Stimulated activated CD8-positive, alpha-beta memory T cell treated with anti-CD3 and anti-CD28 coated beads, Interleukin-4, amount 100 ng/mL, for 48 hours (primary cell): ENCODE results near the gene MS4A10.
A peak's percentile ranks its signal among the peaks of the same experiment; 100 is the strongest.

Experiments
- DNase-seq: peaks from one replicate; pipeline ENCODE4 v3.0.0-alpha.2; 2020

MS4A10 gene

DNA sequence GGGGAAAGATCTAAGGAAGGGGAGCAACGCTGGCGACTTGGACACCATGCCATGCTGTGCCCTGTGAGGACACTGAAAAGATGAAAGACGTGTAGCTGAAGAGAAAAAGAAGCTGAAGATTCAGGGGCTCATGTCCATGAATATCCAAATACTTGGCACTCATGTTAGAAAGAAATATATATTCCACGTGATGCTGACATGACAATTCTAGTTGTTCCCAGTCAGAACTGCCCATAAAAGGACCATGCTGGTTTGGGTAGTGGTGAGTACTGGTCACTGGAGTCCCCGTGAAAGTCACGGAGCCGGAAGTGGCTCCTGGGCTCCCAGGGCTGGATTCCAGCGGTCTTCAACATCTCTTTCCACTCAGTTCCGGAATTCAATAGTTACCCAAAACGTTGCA is 18.6 kb upstream of the MS4A10 start:
- DNase-seq = no peak

DNA sequence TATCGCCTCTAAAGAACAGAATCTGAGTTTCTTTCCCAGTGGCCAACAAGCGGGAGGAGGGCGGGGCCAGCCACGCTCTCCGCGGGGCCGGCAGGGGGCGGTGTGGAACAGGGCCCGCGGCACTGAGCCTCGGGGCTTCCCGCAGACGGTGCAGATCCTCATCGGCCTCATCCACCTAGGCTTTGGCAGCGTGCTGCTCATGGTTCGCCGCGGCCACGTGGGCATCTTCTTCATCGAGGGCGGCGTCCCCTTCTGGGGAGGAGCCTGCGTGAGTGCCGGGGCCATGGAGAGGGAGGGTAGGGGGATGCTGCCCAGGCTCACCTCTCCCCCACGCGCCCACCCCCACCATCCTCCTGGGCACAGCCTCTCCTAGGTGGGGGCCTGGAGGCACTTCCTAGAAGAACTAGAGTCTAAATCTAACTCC is 17.7 kb upstream of the MS4A10 start:
- peak; percentile 61 for DNase-seq

DNA sequence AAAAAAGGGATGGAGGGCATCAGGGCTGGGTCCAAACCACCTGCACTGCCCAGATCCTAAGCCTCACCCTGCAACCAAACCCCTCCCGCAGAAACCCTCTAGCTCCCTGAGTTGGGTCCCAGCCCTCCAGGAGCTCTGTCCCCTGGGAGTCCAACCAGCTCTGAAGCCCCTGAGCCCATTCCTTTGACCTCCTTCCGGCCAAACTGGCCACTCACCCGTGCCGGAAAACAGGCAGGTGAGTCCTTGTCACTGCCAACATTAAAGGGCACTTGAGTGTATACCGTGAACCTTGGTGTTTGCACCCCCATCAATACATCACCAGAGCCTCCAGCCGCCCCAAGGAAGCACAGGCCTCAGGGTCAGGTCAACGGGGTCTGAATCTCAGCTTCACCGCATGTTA is 16.9 kb upstream of the MS4A10 start:
- no peak for DNase-seq

DNA sequence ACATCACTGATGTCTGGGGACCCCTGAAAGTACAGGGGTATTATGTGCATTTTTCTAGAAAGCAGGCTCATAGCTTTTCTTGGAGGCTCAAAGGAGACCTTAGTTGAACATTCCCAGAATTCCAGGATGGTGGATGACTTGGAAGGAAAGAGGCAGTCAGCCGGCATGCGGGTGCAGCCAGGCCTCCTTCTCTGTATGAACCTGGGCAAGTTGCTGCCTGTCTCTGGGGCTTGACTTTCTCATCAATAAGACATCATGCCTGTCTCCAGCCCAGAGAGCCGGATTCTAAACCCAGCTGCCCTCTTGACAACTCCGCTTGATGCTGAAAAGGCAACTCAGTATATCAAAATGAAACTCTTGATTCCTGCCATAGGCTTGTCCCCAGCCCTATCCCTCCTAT is 15.9 kb upstream of the MS4A10 start:
- DNase-seq = no peak

DNA sequence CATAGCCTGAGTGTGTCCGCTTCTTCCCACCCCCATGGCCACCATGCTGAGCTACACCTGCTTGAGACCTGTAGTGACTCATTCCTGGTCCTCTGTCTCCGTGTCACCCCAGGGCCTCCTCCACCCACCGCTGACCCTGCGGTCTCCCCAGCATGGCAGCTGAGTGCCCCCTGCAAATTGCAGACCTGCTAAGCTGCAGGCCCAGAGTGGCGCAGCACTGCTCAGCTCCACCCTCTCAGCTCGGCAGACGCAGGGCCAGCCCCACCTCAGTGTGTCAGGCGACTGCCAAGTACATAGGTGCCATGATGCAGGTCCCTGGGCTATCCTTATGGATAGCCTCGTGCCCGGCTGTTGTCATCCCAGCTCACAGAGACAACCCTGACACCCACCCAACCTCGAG is 15.3 kb upstream of the MS4A10 start:
- no peak for DNase-seq

DNA sequence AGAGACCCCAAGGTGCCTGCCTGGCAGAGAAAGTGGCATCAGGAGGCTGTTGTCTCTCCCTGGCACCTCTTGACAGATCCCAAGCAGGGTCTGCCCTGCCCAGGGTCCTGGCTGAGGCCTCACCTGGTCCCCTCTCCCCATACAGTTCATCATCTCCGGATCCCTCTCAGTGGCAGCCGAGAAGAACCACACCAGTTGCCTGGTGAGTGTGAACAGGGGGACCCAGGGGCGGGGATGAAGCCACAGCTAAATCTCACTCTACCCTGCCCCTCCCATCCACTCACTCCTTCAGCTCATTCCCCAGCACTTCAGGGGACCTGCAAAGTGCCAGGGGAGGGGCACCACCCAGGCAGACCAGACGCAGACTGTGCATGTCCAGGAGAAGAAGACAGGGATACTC is 14.0 kb upstream of the MS4A10 start:
- DNase-seq = no peak

DNA sequence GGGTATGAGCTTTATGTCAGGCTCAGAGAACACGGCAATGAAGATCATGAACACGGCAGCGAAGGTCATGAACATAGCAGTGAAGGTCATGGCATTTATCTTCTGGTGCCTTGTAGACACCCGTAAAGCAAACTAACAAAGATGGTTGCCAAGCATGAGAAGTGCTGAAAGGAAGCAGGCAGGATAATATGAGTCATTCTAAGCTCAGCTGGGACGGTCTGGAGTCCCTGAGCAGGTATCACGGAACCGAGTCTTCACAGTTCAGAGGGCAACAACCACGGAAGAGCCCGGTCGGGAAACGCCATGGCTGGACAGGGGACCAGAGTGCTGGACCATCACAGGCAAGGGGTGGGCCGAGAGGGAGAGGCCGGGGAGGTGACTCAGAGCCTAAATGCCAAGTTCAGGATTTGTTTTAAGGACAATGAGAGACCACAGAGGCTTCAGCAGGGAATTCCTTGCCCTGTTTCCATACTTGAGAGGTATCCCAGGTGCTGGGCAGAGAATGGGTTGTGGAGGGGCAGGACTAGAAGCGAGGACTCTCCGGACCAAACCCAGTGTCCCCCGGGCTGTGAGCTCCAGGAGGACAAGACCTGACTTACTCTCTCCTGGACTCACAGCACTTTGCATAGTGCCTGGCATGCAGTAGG is 13.1 kb upstream of the MS4A10 start:
- DNase-seq = no peak

DNA sequence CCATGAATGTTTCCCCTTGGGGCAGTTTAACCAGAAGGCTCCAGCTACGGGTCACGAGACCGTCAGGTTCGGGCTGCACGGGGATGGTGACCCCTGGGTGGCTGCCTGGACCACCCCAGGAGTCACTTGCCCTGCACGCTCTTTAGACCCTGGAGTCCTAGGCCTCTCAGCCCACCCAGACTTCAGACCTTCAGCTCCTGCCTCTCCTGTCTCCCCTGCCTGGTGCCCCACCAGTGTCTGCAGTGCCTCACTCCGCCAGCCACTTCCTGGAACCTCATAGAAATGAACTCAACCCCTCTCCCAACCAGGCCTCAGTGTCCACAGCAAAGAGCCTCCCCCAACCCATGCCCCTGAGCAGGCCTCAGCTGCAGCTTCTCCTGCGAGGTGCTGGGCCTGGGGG is 12.5 kb upstream of the MS4A10 start:
- DNase-seq = no peak

DNA sequence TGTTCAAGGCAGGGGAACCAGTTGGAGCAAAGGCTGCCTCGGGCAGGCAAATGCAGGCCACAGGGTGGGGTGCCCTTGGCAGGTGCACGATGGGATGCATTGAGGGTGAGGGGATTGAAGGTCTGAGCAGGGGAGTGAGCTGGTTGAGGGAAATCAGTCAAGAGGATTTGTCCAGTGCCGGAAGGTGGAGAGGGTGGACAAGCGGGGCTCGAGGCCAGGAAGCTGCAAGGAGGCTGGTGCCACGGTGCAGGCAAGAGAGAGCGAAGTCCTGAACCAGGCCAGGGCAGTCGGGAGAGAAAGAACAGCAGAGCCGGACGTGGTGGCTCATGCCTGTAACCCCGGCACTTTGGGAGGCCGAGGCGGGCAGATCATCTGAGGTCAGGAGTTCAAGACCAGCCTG is 10.4 kb upstream of the MS4A10 start:
- DNase-seq = no peak

DNA sequence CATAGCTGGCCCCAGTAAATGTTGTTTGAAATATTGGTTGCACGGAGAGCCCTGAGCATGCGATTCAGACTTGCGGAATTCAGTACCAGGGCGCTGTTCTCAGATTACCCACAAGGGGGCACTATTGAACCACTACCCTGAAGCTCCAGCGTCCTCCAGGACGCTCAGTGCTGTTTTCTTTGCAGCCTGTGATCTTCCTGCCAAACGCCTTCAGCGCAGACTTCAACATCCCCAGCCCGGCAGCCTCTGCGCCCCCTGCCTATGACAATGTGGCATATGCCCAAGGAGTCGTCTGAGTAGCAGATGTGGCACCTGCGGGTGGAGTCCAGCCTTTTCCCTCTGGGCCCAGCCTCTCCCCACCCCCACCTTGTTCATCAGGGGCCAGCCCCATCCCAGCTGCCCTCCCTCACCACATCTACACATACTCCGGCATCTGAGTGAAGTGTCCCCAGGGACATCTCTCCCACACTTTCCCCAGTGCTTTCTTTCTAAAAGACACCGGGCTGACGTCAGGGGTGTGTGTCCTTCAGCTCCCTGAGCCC is 9.6 kb upstream of the MS4A10 start:
- peak; percentile 92 for DNase-seq

DNA sequence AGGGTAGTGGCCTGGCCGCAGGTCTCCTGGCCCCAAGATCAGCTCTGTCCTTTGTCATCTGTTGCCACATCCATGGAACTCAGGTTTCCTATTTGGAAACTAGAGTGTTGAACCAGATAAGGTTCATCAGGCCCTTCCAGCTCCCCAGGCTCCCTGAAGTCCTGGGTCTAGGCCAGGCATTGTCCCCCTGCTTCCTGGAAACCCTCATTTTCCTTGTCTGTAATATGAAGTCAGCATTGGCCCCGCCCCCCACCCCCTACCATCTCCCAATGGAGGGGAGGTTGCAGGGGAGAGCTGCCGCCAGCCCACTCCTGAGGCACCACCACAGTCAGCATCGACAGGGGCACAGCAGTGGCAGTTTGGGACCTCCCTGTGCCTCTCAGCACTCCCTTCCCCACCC is 9.0 kb upstream of the MS4A10 start:
- no peak for DNase-seq

DNA sequence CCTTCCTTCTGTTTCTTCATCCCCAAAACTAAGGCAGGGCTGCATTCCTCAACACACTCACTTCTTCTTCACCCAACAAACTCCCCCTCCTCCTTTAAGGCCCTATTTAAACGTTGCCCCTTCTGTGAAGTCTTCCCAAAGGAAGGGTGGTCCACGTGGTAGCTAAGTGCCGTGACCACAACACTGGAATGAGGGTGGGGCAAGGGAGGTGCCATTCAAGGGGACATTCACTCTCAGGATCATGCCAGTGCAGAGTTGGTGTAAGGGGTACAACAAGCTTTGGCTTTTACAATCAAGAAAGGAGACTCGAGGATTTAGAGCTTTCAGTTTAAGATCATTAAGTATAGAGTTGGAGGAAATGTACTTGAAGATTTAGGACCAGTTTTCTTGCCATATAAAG is 8.0 kb upstream of the MS4A10 start:
- DNase-seq = no peak

DNA sequence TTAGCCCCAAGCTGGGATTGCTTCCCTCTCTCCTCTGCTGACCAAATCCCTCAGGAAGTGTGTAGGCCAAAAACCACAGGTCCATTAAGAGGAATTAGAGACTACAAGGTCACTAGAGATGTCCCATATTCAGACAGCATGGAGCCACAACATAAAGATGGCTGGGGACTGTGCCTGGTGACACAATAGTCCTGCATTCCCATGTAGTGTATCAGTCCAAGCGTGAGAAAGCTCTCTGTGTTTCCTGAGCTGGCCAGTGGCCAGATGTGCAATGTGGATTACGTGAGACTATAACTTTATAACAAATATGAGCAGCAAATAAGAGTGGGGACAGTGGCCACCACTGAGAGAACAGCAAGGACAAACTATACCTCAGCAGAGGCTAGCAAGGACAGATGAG is 7.6 kb upstream of the MS4A10 start:
- no peak for DNase-seq

DNA sequence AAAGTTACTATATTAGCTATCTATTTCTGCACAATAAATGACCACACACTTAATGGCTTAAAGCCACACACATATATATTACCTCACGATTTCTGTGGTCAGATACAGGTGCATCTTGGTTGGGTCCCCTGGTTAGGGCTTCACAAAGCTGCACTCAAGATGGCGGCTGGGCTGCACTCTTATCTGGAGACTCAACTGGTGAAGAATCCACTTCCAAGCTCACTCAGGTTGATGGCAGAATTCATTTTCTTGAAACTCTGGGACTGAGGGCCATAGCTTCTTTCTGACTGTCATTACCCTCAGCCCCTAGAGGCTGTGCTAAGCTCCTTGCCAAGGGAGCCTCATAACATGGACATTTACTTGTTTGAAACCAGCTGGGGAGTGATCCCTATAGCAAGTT is 5.1 kb upstream of the MS4A10 start:
- no peak for DNase-seq

DNA sequence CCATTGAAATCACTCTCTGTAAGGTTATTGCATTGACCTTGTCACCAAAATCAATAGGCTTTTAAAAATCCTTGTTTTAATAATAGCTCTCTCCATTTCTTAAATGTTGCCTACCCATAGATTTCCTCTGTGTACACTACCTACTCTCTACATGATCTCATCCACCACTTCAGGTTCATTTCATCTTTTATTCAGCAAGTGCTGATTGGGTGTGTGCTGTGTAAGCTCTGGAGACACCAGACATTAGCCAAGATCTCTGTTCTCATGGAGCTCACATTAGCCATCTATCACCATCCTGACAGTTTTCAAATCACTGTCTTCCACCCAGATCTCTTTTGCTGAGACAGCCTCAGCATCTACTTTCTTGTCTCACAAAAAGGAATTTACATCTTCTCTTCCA is 4.4 kb upstream of the MS4A10 start:
- DNase-seq = no peak

DNA sequence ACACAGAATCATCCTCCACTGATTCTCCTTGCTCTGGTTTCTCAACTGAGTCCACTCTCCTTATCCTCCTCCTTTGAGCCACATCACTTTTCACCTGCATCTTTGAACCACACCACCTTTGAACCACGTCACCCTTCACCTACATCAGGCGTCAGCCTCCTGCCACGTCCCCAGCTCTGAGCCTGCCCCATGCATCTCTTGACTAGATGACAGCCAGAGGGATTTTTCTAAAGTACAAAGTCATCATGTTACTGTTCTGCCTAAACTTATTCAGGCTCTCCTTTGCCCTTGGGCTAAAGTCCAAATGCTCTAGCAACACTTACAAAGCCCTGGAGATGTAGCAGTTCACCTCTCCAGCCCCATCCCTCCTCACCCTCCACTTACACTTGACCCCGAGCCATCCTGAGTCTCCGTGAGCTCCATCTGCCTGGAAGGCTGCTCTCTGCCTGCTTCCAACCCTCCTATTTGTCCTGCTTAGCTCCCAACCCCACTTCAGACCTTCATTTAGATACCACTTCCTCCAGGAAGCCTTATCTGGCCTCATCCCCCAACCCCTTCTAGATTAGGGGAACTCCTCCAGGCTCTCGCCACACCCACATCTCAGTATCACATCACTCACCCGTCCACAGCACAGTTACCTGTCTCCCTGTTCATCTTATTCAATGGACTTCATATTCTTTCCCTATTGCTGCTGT is 3.7 kb upstream of the MS4A10 start:
- no peak for DNase-seq

DNA sequence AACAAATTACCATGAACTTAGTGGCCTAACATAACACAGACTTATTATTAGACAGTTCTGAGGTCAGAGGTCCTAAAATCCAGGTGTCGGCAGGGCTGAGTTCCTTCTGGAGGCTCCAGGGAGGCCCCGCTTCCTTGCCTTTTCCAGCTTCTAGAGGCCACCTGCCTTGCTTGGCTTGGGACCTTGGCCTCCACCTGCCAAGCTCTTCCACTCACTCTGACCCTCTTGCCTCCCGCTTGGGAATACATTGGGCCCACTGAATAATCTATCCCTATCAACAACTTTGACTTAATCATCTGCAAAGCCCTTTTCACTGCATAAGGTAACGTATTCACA is 3.2 kb upstream of the MS4A10 start:
- no peak for DNase-seq

DNA sequence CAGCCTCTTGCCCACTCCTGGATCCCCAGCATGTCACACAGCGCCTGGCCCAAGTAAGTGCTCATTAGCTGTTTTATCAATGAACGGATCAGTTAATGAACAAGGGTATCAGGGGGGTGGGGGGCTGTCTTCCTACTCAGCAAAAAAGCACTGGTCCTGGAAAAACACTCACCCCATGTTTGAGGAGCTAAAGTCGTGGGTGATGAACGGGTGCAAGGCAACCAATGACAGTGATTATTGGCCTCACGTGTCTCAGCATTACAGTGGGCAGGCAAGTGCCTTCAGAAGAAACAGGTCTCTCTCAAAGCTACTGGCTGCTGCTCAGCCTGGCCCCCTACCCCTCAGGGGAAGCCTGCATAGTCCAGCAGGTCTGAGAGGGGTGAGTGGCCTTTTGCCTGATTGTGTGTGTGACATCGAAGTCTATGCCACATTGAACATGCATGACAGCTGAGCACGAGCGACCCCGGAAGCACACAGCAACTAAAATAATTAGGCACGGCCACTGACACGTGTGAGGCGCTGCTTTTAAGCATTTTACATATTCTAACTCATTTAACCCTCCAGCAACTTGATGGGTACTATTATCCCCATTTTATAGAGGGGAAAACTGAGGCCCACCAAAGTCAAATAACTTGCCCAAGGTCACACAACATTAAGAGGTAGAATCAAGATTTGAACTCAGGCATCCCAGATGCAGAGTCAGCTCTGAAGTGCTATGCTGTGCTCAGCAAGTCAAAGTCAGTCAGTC is 2.6 kb upstream of the MS4A10 start:
- no peak for DNase-seq

DNA sequence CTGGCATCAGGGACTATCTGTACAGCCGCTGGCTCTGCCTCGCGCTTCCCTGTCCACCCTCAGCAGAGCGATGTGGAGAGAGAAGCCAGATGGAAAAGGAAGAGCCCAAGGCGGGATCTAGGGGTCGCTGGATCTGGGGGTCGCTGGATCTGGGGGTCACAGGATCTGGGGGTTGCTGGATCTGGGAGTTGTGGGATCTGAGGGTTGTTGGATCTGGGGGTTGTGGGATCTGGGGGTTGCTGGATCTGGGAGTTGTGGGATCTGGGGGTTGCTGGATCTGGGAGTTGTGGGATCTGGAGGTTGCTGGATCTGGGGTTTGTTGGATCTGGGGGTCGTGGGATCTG is 2.0 kb upstream of the MS4A10 start:
- no peak for DNase-seq

DNA sequence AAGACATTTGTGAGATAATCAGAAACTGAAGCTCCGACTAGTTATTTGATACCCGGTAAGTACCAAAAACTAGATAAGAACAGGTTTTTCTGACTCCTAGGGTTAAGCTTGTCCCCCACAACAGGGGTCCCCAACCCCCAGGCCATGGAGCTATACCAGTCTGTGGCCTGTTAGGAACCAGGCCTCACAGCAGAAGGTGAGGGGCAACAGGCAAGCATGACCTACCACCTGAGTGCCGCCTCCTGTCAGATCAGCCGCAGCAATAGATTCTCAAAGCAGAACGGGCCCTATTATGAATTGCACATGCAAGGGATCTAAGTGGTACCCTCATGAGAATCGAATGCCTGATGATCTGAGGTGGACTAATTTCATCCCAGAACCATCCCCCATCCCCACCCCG is 1.2 kb upstream of the MS4A10 start:
- no peak for DNase-seq

DNA sequence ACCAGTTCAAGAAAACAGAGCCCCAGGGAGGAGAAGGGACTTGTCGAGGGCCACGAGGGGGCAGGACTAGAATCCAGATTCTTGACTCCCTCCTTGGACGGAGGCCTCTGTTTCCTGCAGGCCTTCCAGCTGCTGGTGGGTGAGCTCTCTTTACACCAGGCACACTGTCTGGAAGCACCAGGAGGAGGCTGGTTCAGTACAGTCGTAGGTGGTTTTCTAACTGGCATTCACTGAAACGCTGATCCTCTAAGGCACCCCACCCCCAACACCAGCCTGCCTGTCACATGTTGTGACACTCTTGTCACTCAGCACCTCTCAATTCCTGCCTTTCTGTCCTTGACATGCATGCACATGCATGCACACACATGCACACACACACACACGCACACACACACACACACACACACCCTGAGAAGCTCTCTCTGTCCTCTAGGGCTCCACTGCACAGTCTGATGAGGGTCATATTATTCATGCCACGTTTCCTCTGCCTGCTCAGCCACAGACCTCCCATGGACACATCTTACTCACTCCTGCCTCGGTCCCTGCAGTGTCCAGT is 751 bp downstream of the MS4A10 start:
- no peak for DNase-seq

DNA sequence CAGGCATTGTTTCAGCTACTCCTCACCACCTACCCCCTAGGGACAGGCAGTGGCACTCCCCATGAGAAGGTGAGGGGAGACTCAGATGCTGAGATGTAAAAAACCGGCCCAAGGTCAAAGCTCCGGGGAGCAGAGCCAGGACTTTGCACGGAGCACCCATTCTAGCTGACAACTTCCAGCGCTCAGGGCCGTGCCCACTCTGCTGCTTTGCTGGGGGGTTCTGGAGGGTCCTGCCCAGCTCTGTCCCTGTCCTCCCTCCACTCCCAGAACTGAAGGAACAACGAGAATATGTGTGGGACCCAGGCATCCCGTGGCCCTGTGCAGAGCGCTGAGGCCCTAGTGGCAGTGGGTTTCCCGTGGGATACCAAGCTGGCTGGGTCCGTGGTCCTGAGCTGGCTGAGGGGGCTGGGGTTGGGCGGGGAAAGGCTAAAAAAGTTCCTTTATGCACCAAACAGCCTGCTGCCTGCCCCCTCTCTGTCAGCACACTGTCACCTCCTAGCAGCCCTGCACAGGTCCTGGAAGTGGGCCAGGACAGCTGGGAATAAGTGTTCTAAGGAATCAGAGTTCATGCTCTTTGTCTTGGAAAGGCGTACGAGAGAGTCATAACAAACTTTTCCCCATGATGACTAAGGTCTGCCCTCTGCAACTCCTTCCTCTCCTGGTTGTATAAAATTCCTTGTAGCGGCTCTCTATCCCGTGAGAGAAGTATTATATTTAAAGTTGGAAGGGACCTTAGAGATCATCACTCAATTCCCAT is 1.9 kb downstream of the MS4A10 start:
- no peak for DNase-seq

DNA sequence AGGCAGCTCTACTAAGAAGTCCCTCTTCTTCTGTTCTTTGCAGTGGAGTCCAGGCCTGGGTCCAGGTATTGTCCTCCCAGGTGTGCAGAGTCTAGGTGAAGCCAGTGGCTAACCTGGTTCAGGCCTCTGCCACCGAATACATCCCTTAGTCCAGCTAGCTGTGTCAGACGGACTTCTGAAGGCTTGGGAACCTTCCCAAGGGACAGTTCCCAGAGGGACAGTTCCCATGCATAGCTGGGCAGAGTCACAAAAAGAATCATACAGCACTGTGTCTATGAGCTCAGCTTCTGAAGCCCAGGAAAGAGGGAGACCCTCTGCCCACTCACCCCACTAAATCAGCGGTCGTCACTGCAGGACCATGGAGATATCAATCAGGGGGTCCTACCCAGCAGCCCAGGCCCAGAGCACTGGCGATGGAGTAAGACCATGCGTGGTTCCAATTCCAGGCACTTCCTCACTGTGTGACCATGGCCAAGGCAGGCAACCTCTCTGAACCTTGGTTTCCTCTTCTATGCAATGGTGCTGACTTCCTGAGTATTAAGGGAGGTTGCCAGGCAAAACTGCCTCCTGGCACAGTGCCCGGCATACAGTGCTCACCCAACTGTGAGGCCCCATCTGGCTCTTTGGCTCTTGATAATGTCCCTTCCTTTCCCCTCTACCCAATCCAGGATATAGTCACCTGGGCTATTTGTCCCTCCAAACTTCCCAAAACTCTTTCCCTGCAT is 3.4 kb downstream of the MS4A10 start:
- no peak for DNase-seq
